WTC11 (cell line): ENCODE data around the gene ZNF471. TPM values are rescaled to one million over a fixed set of nuclear protein-coding genes. Genes with fewer than 3 reads are reported as not detected.

ENCODE experiments used
- ATAC-seq: fragments of 200-7000 bp; cut with Tn5 transposase; 2 replicates; pipeline ENCODE4 v1.10.0; 2021; ENCODE audit warnings: mild to moderate bottlenecking, moderate library complexity
- CTCF ChIA-PET: fragments of 300-600 bp; sonication (Branson Sonifier 250); formaldehyde crosslinking; loops from one replicate; lab custom pipeline; 2021; ENCODE audit warnings: antibody characterized with exemption; lab: Charles Lee
- POLR2A ChIA-PET: fragments of 350-600 bp; sonication (Branson Sonifier 250); formaldehyde crosslinking; loops from one replicate; lab custom pipeline; 2021; ENCODE audit warnings: antibody characterized with exemption; lab: Charles Lee
- DNase-seq: peaks from one replicate; pipeline ENCODE4 v3.0.0; 2021; ENCODE audit warnings: low spot score
- H3K27ac Mint-ChIP-seq: 2 replicates; pipeline ENCODE4 v1.8.0; 2021; ENCODE audit warnings: mixed read lengths
- H3K27me3 Mint-ChIP-seq: 2 replicates; pipeline ENCODE4 v1.8.0; 2021; ENCODE audit warnings: low read depth, mild to moderate bottlenecking, moderate library complexity, mixed read lengths
- H3K36me3 Mint-ChIP-seq: 2 replicates; pipeline ENCODE4 v1.8.0; 2021; ENCODE audit warnings: mixed read lengths
- H3K4me1 Mint-ChIP-seq: 2 replicates; pipeline ENCODE4 v1.8.0; 2022; ENCODE audit warnings: mixed read lengths
- H3K4me3 Mint-ChIP-seq: 2 replicates; pipeline ENCODE4 v1.8.0; 2021; ENCODE audit warnings: mild to moderate bottlenecking, moderate library complexity, mixed read lengths
- H3K9me3 Mint-ChIP-seq: 2 replicates; pipeline ENCODE4 v1.8.0; 2021; ENCODE audit warnings: mixed read lengths
- CTCF ChIP-seq: fragments of 200-600 bp; IDR thresholded peaks from 2 replicates; pipeline ENCODE4 v1.8.0; 2022; ENCODE audit warnings: antibody characterized with exemption
- ERG ChIP-seq: fragments of 250-450 bp; sonication (Bioruptor Pico); IDR thresholded peaks from 2 replicates; pipeline ENCODE4 v1.8.0; 2021; ENCODE audit warnings: mild to moderate bottlenecking
- GABPB1 ChIP-seq: sonication (generic); formaldehyde crosslinking; IDR thresholded peaks from 2 replicates; pipeline ENCODE4 v1.8.1; 2023; ENCODE audit warnings: mild to moderate bottlenecking, missing genetic modification reagents
- HMGA2 ChIP-seq: fragments of 250-450 bp; sonication (Bioruptor Pico); IDR thresholded peaks from 2 replicates; pipeline ENCODE4 v1.4.0; 2021; ENCODE audit warnings: mild to moderate bottlenecking, moderate library complexity
- JAZF1 ChIP-seq: fragments of 250-450 bp; sonication (Bioruptor Pico); IDR thresholded peaks from 2 replicates; pipeline ENCODE4 v1.9.0; 2021; ENCODE audit warnings: moderate library complexity, mild to moderate bottlenecking, inconsistent platforms
- SOX15 ChIP-seq: fragments of 250-450 bp; sonication (Bioruptor Pico); IDR thresholded peaks from 2 replicates; pipeline ENCODE4 v1.9.0; 2021; ENCODE audit warnings: mild to moderate bottlenecking
- TEAD4 ChIP-seq: sonication (generic); formaldehyde crosslinking; IDR thresholded peaks from 2 replicates; pipeline ENCODE4 v1.8.0; 2022; ENCODE audit warnings: mild to moderate bottlenecking, missing genetic modification reagents
- ZMAT4 ChIP-seq: fragments of 250-450 bp; sonication (Bioruptor Pico); IDR thresholded peaks from 2 replicates; pipeline ENCODE4 v1.9.0; 2021; ENCODE audit warnings: mild to moderate bottlenecking
- ZNF138 ChIP-seq: sonication (generic); formaldehyde crosslinking; conservative IDR thresholded peaks from 2 replicates; pipeline ENCODE4 v1.8.1; 2022; ENCODE audit warnings: mild to moderate bottlenecking, moderate library complexity, missing genetic modification reagents
- ZNF219 ChIP-seq: sonication (generic); formaldehyde crosslinking; IDR thresholded peaks from 2 replicates; pipeline ENCODE4 v1.8.0; 2023; ENCODE audit warnings: missing genetic modification reagents, mild to moderate bottlenecking, borderline replicate concordance
- ZNF281 ChIP-seq: sonication (generic); formaldehyde crosslinking; IDR thresholded peaks from 2 replicates; pipeline ENCODE4 v1.8.0; 2023; ENCODE audit warnings: mild to moderate bottlenecking, missing genetic modification reagents
- ZNF671 ChIP-seq: fragments of 250-450 bp; sonication (Bioruptor Pico); IDR thresholded peaks from 2 replicates; pipeline ENCODE4 v1.8.0; 2021; ENCODE audit warnings: mild to moderate bottlenecking
- total RNA-seq: library from RNA; stranded (reverse); gene quantifications from 3 replicates; pipeline ENCODE4 v1.2.3, GENCODE V29; 2021
- TF ChIP-seq, protein P1 (sequence below): sonication (generic); formaldehyde crosslinking; IDR thresholded peaks from 2 replicates; pipeline ENCODE4 v1.8.0; 2022; ENCODE audit warnings: mild to moderate bottlenecking, missing genetic modification reagents
- TF ChIP-seq, protein P2 (sequence below): sonication (generic); formaldehyde crosslinking; IDR thresholded peaks from 2 replicates; pipeline ENCODE4 v1.8.1; 2023; ENCODE audit warnings: mild to moderate bottlenecking, moderate library complexity, missing genetic modification reagents
- TF ChIP-seq, protein P3 (sequence below): sonication (generic); formaldehyde crosslinking; IDR thresholded peaks from 2 replicates; pipeline ENCODE4 v1.8.0; 2022; ENCODE audit warnings: mild to moderate bottlenecking, missing genetic modification reagents
- TF ChIP-seq, protein P4 (sequence below): sonication (generic); formaldehyde crosslinking; IDR thresholded peaks from 2 replicates; pipeline ENCODE4 v1.8.0; 2023; ENCODE audit warnings: missing genetic modification reagents
- TF ChIP-seq, protein P5 (sequence below): sonication (generic); formaldehyde crosslinking; IDR thresholded peaks from 2 replicates; pipeline ENCODE4 v1.8.1; 2022; ENCODE audit warnings: low read depth, mild to moderate bottlenecking, moderate library complexity, missing genetic modification reagents, borderline replicate concordance

ZNF471 gene
- total RNA-seq, 1 experiment from 2014 or later, result 1.5 TPM

DNA sequence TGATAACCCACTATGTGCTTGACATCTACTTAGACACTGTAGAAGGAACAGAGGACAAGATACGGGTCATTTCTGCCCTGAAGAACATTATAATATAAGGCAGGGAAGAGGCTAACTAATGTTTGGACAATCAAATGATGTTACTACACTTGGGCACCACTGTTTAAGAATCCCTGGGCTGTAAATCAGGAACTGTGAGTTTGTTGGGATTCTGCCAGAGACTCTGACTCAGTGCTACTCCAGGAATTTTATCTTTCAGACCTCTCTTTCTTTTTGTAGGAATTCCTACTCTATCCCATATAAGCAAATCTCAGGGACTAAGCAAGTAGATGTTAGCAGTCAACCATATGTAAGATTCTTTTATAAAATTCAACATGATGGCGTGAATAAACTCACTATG, 3.1 kb upstream of the ZNF471 start:
- POLR2A ChIA-PET, result no interaction called here
- Mint-ChIP-seq H3K9me3 (peaks cover 67% of the 10 kb centered on the region), H3K36me3 (peaks cover 42% of the 10 kb centered on the region), H3K27ac (no peak overlapping the region), H3K4me1 (peaks cover 4% of the 10 kb centered on the region), H3K4me3 (no peak overlapping the region), H3K27me3 (peaks cover 4% of the 10 kb centered on the region)
- CTCF ChIA-PET, result no interaction called here
- no peak for DNase-seq
- no peak for ATAC-seq
- TF ChIP-seq SOX15, result no peak

DNA sequence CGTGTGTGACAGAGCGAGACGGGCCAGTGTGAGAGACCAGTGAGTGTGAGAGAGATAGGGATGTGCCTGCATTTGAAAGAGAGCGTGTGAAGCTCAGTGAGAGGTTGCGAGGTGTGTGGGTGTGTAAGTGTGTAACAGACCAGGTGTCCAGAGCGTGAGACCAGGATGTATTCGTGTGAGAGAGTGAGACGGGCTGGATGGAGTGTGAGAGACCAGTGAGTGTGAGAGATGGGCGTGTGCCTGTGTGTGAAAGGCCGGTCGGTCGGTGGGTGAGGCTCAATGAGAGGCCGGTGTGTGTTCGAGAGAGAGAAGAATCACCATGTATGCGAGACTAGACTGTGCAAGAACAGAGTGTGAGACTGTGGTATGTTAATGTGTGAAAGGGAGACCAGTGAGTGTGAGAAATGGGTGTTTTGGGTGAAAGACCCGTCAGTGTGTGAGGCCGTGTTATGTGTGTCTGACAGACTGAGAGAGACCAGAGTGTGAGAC, 679 bp downstream of the ZNF471 start:
- no peak for DNase-seq
- no peak overlapping the region for H3K27ac Mint-ChIP-seq
- H3K4me3 Mint-ChIP-seq, result no peak overlapping the region
- ATAC-seq, result no peak
- peaks cover 4% of the 10 kb centered on the region for H3K27me3 Mint-ChIP-seq
- ChIA-PET POLR2A (no interaction called here), CTCF (no interaction called here)
- peaks cover 4% of the 10 kb centered on the region for H3K4me1 Mint-ChIP-seq
- TF ChIP-seq ZNF671 (CRISPR knock-in tag), result no peak
- TF ChIP-seq, protein P1, sequence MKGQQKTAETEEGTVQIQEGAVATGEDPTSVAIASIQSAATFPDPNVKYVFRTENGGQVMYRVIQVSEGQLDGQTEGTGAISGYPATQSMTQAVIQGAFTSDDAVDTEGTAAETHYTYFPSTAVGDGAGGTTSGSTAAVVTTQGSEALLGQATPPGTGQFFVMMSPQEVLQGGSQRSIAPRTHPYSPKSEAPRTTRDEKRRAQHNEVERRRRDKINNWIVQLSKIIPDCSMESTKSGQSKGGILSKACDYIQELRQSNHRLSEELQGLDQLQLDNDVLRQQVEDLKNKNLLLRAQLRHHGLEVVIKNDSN (CRISPR knock-in tag), result no peak
- TF ChIP-seq ZNF219 (CRISPR knock-in tag), result no peak
- no peak for TF ChIP-seq HMGA2
- TF ChIP-seq, protein P2, sequence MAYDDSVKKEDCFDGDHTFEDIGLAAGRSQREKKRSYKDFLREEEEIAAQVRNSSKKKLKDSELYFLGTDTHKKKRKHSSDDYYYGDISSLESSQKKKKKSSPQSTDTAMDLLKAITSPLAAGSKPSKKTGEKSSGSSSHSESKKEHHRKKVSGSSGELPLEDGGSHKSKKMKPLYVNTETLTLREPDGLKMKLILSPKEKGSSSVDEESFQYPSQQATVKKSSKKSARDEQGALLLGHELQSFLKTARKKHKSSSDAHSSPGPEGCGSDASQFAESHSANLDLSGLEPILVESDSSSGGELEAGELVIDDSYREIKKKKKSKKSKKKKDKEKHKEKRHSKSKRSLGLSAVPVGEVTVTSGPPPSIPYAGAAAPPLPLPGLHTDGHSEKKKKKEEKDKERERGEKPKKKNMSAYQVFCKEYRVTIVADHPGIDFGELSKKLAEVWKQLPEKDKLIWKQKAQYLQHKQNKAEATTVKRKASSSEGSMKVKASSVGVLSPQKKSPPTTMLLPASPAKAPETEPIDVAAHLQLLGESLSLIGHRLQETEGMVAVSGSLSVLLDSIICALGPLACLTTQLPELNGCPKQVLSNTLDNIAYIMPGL (CRISPR knock-in tag), result no peak
- no peak for TF ChIP-seq GABPB1 (CRISPR knock-in tag)
- TF ChIP-seq, protein P3, sequence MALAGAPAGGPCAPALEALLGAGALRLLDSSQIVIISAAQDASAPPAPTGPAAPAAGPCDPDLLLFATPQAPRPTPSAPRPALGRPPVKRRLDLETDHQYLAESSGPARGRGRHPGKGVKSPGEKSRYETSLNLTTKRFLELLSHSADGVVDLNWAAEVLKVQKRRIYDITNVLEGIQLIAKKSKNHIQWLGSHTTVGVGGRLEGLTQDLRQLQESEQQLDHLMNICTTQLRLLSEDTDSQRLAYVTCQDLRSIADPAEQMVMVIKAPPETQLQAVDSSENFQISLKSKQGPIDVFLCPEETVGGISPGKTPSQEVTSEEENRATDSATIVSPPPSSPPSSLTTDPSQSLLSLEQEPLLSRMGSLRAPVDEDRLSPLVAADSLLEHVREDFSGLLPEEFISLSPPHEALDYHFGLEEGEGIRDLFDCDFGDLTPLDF, result no peak
- no peak for TF ChIP-seq SOX15
- TF ChIP-seq TEAD4, result no peak
- no peak for TF ChIP-seq ERG (CRISPR knock-in tag)
- no peak for TF ChIP-seq JAZF1 (CRISPR knock-in tag)
- no peak for TF ChIP-seq CTCF
- TF ChIP-seq, all 79 proteins: peak for 0
- Mint-ChIP-seq H3K9me3 (peaks cover 50% of the 10 kb centered on the region), H3K36me3 (peaks cover 21% of the 10 kb centered on the region)

DNA sequence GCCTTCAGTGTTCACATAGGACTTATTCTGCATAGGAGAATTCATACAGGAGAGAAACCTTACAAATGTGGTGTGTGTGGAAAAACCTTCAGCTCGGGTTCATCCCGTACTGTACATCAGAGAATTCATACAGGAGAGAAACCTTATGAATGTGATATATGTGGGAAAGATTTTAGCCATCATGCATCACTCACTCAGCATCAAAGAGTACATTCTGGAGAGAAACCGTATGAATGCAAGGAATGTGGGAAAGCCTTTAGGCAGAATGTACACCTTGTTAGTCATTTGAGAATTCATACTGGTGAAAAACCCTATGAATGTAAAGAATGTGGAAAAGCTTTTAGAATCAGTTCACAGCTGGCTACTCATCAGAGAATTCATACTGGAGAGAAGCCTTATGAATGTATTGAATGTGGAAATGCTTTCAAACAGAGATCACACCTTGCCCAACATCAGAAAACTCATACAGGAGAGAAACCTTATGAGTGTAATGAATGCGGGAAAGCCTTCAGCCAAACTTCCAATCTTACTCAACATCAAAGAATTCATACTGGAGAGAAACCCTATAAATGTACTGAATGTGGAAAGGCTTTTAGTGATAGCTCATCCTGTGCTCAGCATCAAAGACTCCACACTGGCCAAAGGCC, 17.7 kb downstream of the ZNF471 start:
- ATAC-seq, result no peak
- Mint-ChIP-seq H3K36me3 (peaks cover 80% of the 10 kb centered on the region), H3K27me3 (peaks cover 11% of the 10 kb centered on the region), H3K27ac (no peak overlapping the region), H3K4me3 (no peak overlapping the region), H3K4me1 (no peaks in the 10 kb centered on the region), H3K9me3 (peaks cover 91% of the 10 kb centered on the region)
- ChIA-PET CTCF (no interaction called here), POLR2A (no interaction called here)
- no peak for DNase-seq
- TF ChIP-seq, protein P4, sequence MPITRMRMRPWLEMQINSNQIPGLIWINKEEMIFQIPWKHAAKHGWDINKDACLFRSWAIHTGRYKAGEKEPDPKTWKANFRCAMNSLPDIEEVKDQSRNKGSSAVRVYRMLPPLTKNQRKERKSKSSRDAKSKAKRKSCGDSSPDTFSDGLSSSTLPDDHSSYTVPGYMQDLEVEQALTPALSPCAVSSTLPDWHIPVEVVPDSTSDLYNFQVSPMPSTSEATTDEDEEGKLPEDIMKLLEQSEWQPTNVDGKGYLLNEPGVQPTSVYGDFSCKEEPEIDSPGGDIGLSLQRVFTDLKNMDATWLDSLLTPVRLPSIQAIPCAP (CRISPR knock-in tag), result no peak
- no peak for TF ChIP-seq ZMAT4 (CRISPR knock-in tag)
- TF ChIP-seq, protein P5, sequence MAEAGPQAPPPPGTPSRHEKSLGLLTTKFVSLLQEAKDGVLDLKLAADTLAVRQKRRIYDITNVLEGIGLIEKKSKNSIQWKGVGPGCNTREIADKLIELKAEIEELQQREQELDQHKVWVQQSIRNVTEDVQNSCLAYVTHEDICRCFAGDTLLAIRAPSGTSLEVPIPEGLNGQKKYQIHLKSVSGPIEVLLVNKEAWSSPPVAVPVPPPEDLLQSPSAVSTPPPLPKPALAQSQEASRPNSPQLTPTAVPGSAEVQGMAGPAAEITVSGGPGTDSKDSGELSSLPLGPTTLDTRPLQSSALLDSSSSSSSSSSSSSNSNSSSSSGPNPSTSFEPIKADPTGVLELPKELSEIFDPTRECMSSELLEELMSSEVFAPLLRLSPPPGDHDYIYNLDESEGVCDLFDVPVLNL (CRISPR knock-in tag), result no peak
- TF ChIP-seq ZNF138 (CRISPR knock-in tag), result no peak
- no peak for TF ChIP-seq ZNF281 (CRISPR knock-in tag)
- no peak for TF ChIP-seq TEAD4
